IMR-90 (cell line): ENCODE measurements around the gene ATF5.
"Not testable (repeated sequence)": the region's sequence is repeated elsewhere in the genome, so short reads cannot be mapped to it uniquely, and the experiment has no call there.

Experiments
- CEBPB ChIP-seq: IDR thresholded peaks from 2 replicates; pipeline ENCODE4 v1.6.1; 2012; ENCODE audit warnings: low read depth, low read length, improper control_type of control experiment
- CHD1 ChIP-seq: IDR thresholded peaks from 2 replicates; pipeline ENCODE4 v1.6.1; 2012; ENCODE audit warnings: low read depth, low read length, improper control_type of control experiment
- CTCF ChIP-seq: conservative IDR thresholded peaks from 2 replicates; pipeline ENCODE4 v1.5.1; 2012; ENCODE audit warnings: mild to moderate bottlenecking, low read depth, low read length, improper control_type of control experiment
- FOS ChIP-seq: fragments of 150-350 bp; IDR thresholded peaks from 2 replicates; pipeline ENCODE4 v1.6.1; 2016; ENCODE audit warnings: low read depth, low read length
- MAFK ChIP-seq: IDR thresholded peaks from 2 replicates; pipeline ENCODE4 v1.6.1; 2012; ENCODE audit warnings: low read depth, low read length, improper control_type of control experiment
- MAZ ChIP-seq: IDR thresholded peaks from 2 replicates; pipeline ENCODE4 v1.6.1; 2012; ENCODE audit warnings: low read depth, mild to moderate bottlenecking, low read length, improper control_type of control experiment, moderate library complexity, borderline replicate concordance
- MXI1 ChIP-seq: IDR thresholded peaks from 2 replicates; pipeline ENCODE4 v1.6.1; 2012; ENCODE audit warnings: low read depth, mild to moderate bottlenecking, low read length, moderate library complexity, borderline replicate concordance
- POLR2A ChIP-seq: IDR thresholded peaks from 2 replicates; pipeline ENCODE4 v1.6.1; 2012; ENCODE audit warnings: mild to moderate bottlenecking, low read depth, low read length
- RAD21 ChIP-seq: IDR thresholded peaks from 2 replicates; pipeline ENCODE4 v1.6.1; 2012; ENCODE audit warnings: low read length, improper control_type of control experiment
- RCOR1 ChIP-seq: IDR thresholded peaks from 2 replicates; pipeline ENCODE4 v1.6.1; 2012; ENCODE audit warnings: mild to moderate bottlenecking, low read length, improper control_type of control experiment; ENCODE audit not compliant: insufficient replicate concordance
- RFX5 ChIP-seq: IDR thresholded peaks from 2 replicates; pipeline ENCODE4 v1.8.0; 2012; ENCODE audit warnings: low read depth, mild to moderate bottlenecking, low read length, moderate library complexity
- SMC3 ChIP-seq: fragments of 150-350 bp; IDR thresholded peaks from 2 replicates; pipeline ENCODE4 v1.6.1; 2016; ENCODE audit warnings: low read depth, mild to moderate bottlenecking, antibody characterized with exemption, low read length, moderate library complexity
- TF ChIP-seq, protein P1 (sequence below): fragments of 150-350 bp; IDR thresholded peaks from 2 replicates; pipeline ENCODE4 v1.6.1; 2017; ENCODE audit warnings: mild to moderate bottlenecking, antibody characterized with exemption, low read length, low read depth

- not testable (repeated sequence) for TF ChIP-seq CTCF, MAFK, MXI1, POLR2A, CEBPB, SMC3, MAZ, RAD21, RFX5, FOS, RCOR1, CHD1
- TF ChIP-seq, protein P1, sequence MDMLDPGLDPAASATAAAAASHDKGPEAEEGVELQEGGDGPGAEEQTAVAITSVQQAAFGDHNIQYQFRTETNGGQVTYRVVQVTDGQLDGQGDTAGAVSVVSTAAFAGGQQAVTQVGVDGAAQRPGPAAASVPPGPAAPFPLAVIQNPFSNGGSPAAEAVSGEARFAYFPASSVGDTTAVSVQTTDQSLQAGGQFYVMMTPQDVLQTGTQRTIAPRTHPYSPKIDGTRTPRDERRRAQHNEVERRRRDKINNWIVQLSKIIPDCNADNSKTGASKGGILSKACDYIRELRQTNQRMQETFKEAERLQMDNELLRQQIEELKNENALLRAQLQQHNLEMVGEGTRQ: not testable (repeated sequence)
Measured at GRCh38 chr19:49959892-49960291, 30.9 kb downstream of the ATF5 start.
